HEK293 (cell line): ENCODE data around the gene LRRC23.

Experiments
- BCL11A ChIP-seq: fragments of 450-650 bp; formaldehyde crosslinking; IDR thresholded peaks from 2 replicates; pipeline ENCODE4 v1.5.1; 2016; ENCODE audit warnings: low read depth, missing biosample characterization, missing genetic modification characterization
- BCL11B ChIP-seq: fragments of 450-650 bp; formaldehyde crosslinking; IDR thresholded peaks from 2 replicates; pipeline ENCODE4 v1.5.1; 2016; ENCODE audit warnings: low read depth, missing biosample characterization, missing genetic modification characterization
- IKZF3 ChIP-seq: fragments of 450-650 bp; IDR thresholded peaks from 2 replicates; pipeline ENCODE4 v1.5.0; 2018; ENCODE audit warnings: missing biosample characterization, mild to moderate bottlenecking, missing genetic modification characterization, moderate library complexity
- MEIS1 ChIP-seq: sonication (generic); formaldehyde crosslinking; IDR thresholded peaks from 2 replicates; pipeline ENCODE4 v1.8.1; 2022; ENCODE audit warnings: missing genetic modification reagents, mild to moderate bottlenecking, borderline replicate concordance
- MYNN ChIP-seq: fragments of 450-650 bp; formaldehyde crosslinking; IDR thresholded peaks from 2 replicates; pipeline ENCODE4 v1.5.1; 2016; ENCODE audit warnings: missing biosample characterization, missing genetic modification characterization, borderline replicate concordance
- OSR2 ChIP-seq: fragments of 450-650 bp; formaldehyde crosslinking; IDR thresholded peaks from 2 replicates; pipeline ENCODE4 v1.5.1; 2016; ENCODE audit warnings: missing biosample characterization, missing genetic modification characterization
- SP2 ChIP-seq: fragments of 450-650 bp; formaldehyde crosslinking; IDR thresholded peaks from 2 replicates; pipeline ENCODE4 v1.5.1; 2016; ENCODE audit warnings: missing biosample characterization, missing genetic modification characterization
- SP7 ChIP-seq: fragments of 450-650 bp; formaldehyde crosslinking; IDR thresholded peaks from 2 replicates; pipeline ENCODE4 v1.5.1; 2016; ENCODE audit warnings: missing biosample characterization, missing genetic modification characterization
- WT1 ChIP-seq: fragments of 450-650 bp; formaldehyde crosslinking; IDR thresholded peaks from 2 replicates; pipeline ENCODE4 v1.5.1; 2016; ENCODE audit warnings: missing biosample characterization, missing genetic modification characterization
- YY2 ChIP-seq: fragments of 450-650 bp; formaldehyde crosslinking; IDR thresholded peaks from 2 replicates; pipeline ENCODE4 v1.5.1; 2016; ENCODE audit warnings: missing biosample characterization, missing genetic modification characterization
- ZBTB20 ChIP-seq: fragments of 450-650 bp; formaldehyde crosslinking; IDR thresholded peaks from 2 replicates; pipeline ENCODE4 v1.5.1; 2016; ENCODE audit warnings: missing biosample characterization, missing genetic modification characterization
- ZNF121 ChIP-seq: fragments of 450-650 bp; formaldehyde crosslinking; IDR thresholded peaks from 2 replicates; pipeline ENCODE4 v1.5.1; 2016; ENCODE audit warnings: missing biosample characterization, missing genetic modification characterization
- ZNF133 ChIP-seq: fragments of 450-650 bp; formaldehyde crosslinking; IDR thresholded peaks from 2 replicates; pipeline ENCODE4 v1.5.1; 2016; ENCODE audit warnings: missing biosample characterization, missing genetic modification characterization
- ZNF146 ChIP-seq: fragments of 450-650 bp; formaldehyde crosslinking; IDR thresholded peaks from 2 replicates; pipeline ENCODE4 v1.5.1; 2016; ENCODE audit warnings: missing biosample characterization, missing genetic modification characterization
- ZNF2 ChIP-seq: fragments of 450-650 bp; formaldehyde crosslinking; IDR thresholded peaks from 2 replicates; pipeline ENCODE4 v1.5.1; 2016; ENCODE audit warnings: missing biosample characterization, missing genetic modification characterization
- ZNF202 ChIP-seq: fragments of 450-650 bp; formaldehyde crosslinking; IDR thresholded peaks from 2 replicates; pipeline ENCODE4 v1.5.1; 2016; ENCODE audit warnings: missing biosample characterization, missing genetic modification characterization, borderline replicate concordance
- ZNF37A ChIP-seq: fragments of 450-650 bp; IDR thresholded peaks from 2 replicates; pipeline ENCODE4 v1.5.1; 2018; ENCODE audit warnings: missing biosample characterization, missing genetic modification characterization
- ZNF394 ChIP-seq: fragments of 450-650 bp; formaldehyde crosslinking; IDR thresholded peaks from 2 replicates; pipeline ENCODE4 v1.5.1; 2016; ENCODE audit warnings: missing biosample characterization, missing genetic modification characterization, mild to moderate bottlenecking, moderate library complexity, borderline replicate concordance
- ZNF473 ChIP-seq: fragments of 450-650 bp; formaldehyde crosslinking; IDR thresholded peaks from 2 replicates; pipeline ENCODE4 v1.5.1; 2017; ENCODE audit warnings: missing biosample characterization, missing genetic modification characterization
- ZNF48 ChIP-seq: fragments of 450-650 bp; formaldehyde crosslinking; IDR thresholded peaks from 2 replicates; pipeline ENCODE4 v1.5.1; 2016; ENCODE audit warnings: missing biosample characterization, missing genetic modification characterization
- ZNF544 ChIP-seq: fragments of 450-650 bp; formaldehyde crosslinking; IDR thresholded peaks from 2 replicates; pipeline ENCODE4 v1.5.0; 2017; ENCODE audit warnings: missing biosample characterization, missing genetic modification characterization
- ZNF548 ChIP-seq: fragments of 450-650 bp; formaldehyde crosslinking; IDR thresholded peaks from 2 replicates; pipeline ENCODE4 v1.5.1; 2016; ENCODE audit warnings: missing biosample characterization, missing genetic modification characterization
- ZNF626 ChIP-seq: fragments of 450-650 bp; sonication (Bioruptor Pico); formaldehyde crosslinking; IDR thresholded peaks from 2 replicates; pipeline ENCODE4 v1.5.1; 2018; ENCODE audit warnings: missing biosample characterization, missing genetic modification characterization, inconsistent platforms
- ZNF629 ChIP-seq: fragments of 450-650 bp; formaldehyde crosslinking; IDR thresholded peaks from 2 replicates; pipeline ENCODE4 v1.5.1; 2017; ENCODE audit warnings: missing biosample characterization, missing genetic modification characterization
- ZNF658 ChIP-seq: fragments of 450-650 bp; formaldehyde crosslinking; IDR thresholded peaks from 2 replicates; pipeline ENCODE4; 2016; ENCODE audit warnings: missing biosample characterization, missing genetic modification characterization
- ZNF660 ChIP-seq: fragments of 450-650 bp; IDR thresholded peaks from 2 replicates; pipeline ENCODE4 v1.5.1; 2018; ENCODE audit warnings: missing biosample characterization, mild to moderate bottlenecking, missing genetic modification characterization
- ZNF76 ChIP-seq: fragments of 450-650 bp; formaldehyde crosslinking; IDR thresholded peaks from 2 replicates; pipeline ENCODE4; 2016; ENCODE audit warnings: low read depth, missing biosample characterization, missing genetic modification characterization, borderline replicate concordance
- ZSCAN16 ChIP-seq: fragments of 450-650 bp; formaldehyde crosslinking; IDR thresholded peaks from 2 replicates; pipeline ENCODE4 v1.5.1; 2016; ENCODE audit warnings: missing biosample characterization, missing genetic modification characterization
- TF ChIP-seq, protein P1 (sequence below): fragments of 450-650 bp; formaldehyde crosslinking; IDR thresholded peaks from 2 replicates; pipeline ENCODE4 v1.5.1; 2016; ENCODE audit warnings: missing biosample characterization, missing genetic modification characterization
- TF ChIP-seq, protein P2 (sequence below): fragments of 450-650 bp; formaldehyde crosslinking; IDR thresholded peaks from 2 replicates; pipeline ENCODE4 v1.5.1; 2017; ENCODE audit warnings: missing biosample characterization, missing genetic modification characterization
- TF ChIP-seq, protein P3 (sequence below): fragments of 450-650 bp; formaldehyde crosslinking; IDR thresholded peaks from 2 replicates; pipeline ENCODE4 v1.5.1; 2016; ENCODE audit warnings: missing biosample characterization, missing genetic modification characterization
- TF ChIP-seq, protein P4 (sequence below): fragments of 450-650 bp; formaldehyde crosslinking; IDR thresholded peaks from 2 replicates; pipeline ENCODE4 v1.5.1; 2016; ENCODE audit warnings: missing biosample characterization, missing genetic modification characterization
- TF ChIP-seq, protein P5 (sequence below): fragments of 450-650 bp; formaldehyde crosslinking; IDR thresholded peaks from 2 replicates; pipeline ENCODE4 v1.5.1; 2017; ENCODE audit warnings: missing biosample characterization, mild to moderate bottlenecking, missing genetic modification characterization, moderate library complexity

Gene LRRC23

DNA sequence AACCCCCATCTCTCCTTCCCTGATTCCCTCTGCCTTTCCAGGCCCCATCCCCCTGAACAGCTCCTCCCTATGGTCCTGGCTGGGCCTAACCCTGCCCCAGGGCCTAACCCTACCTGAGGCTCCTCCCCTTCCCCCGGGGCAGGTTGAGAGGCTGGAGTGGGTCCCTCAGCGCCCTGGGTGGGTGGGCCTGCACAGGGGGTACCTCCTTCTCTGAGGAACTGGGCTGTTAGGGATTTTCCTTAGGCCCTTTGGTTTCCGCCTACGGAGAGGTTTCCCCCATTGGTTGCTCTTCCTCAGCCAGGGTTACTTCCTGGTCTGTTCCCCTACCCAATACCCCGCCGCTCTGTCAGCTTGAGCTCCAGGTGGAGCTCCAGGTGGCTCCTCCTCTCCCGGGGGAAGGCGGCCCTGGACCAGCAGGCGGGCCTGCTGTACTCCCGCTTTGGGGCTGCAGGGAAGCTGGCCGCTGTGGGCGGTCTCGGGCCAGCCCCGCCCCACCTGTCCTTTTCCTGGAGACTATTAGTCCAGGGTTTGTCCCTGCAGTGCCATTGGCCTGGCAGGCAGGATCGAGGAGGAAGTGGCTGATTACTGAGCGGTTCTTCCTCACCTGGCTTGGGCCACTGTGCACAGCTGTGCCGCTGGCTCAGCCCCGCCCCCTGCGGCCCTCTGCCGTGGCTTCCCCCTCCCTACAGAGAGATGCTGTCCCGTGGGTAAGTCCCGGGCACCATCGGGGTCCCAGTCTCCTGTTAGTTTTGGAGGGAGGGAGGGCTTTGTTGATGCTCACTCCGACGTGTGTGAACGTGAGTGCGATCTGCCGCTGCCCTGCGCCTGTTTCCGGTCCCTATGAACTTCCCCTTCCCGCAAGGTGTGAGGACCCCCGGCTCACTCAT lies 41.7 kb downstream of the LRRC23 start (continued):
- TF ChIP-seq, protein P1, sequence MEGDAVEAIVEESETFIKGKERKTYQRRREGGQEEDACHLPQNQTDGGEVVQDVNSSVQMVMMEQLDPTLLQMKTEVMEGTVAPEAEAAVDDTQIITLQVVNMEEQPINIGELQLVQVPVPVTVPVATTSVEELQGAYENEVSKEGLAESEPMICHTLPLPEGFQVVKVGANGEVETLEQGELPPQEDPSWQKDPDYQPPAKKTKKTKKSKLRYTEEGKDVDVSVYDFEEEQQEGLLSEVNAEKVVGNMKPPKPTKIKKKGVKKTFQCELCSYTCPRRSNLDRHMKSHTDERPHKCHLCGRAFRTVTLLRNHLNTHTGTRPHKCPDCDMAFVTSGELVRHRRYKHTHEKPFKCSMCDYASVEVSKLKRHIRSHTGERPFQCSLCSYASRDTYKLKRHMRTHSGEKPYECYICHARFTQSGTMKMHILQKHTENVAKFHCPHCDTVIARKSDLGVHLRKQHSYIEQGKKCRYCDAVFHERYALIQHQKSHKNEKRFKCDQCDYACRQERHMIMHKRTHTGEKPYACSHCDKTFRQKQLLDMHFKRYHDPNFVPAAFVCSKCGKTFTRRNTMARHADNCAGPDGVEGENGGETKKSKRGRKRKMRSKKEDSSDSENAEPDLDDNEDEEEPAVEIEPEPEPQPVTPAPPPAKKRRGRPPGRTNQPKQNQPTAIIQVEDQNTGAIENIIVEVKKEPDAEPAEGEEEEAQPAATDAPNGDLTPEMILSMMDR (tag by site-specific recombination), result peak; percentile 27; the same call in 1 of the 2 replicates
- TF ChIP-seq SP7 (tag by site-specific recombination), result peak; percentile 30; the same call in 1 of the 2 replicates
- no peak for TF ChIP-seq ZNF133 (tag by site-specific recombination)
- TF ChIP-seq, protein P2, sequence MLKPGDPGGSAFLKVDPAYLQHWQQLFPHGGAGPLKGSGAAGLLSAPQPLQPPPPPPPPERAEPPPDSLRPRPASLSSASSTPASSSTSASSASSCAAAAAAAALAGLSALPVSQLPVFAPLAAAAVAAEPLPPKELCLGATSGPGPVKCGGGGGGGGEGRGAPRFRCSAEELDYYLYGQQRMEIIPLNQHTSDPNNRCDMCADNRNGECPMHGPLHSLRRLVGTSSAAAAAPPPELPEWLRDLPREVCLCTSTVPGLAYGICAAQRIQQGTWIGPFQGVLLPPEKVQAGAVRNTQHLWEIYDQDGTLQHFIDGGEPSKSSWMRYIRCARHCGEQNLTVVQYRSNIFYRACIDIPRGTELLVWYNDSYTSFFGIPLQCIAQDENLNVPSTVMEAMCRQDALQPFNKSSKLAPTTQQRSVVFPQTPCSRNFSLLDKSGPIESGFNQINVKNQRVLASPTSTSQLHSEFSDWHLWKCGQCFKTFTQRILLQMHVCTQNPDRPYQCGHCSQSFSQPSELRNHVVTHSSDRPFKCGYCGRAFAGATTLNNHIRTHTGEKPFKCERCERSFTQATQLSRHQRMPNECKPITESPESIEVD, result no peak
- TF ChIP-seq, protein P3, sequence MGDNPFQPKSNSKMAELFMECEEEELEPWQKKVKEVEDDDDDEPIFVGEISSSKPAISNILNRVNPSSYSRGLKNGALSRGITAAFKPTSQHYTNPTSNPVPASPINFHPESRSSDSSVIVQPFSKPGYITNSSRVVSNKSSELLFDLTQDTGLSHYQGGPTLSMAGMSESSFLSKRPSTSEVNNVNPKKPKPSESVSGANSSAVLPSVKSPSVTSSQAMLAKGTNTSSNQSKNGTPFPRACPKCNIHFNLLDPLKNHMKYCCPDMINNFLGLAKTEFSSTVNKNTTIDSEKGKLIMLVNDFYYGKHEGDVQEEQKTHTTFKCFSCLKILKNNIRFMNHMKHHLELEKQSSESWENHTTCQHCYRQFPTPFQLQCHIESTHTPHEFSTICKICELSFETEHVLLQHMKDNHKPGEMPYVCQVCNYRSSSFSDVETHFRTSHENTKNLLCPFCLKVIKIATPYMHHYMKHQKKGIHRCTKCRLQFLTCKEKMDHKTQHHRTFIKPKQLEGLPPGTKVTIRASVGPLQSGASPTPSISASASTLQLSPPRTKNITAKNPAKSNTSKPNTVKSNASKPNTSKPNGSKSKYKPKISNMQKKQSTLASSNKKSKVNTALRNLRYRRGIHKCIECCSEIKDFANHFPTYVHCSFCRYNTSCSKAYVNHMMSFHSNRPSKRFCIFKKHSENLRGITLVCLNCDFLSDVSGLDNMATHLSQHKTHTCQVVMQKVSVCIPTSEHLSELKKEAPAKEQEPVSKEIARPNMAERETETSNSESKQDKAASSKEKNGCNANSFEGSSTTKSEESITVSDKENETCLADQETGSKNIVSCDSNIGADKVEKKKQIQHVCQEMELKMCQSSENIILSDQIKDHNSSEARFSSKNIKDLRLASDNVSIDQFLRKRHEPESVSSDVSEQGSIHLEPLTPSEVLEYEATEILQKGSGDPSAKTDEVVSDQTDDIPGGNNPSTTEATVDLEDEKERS (tag by site-specific recombination), result no peak
- no peak for TF ChIP-seq ZNF48 (tag by site-specific recombination)
- TF ChIP-seq BCL11B (tag by site-specific recombination), result no peak
- no peak for TF ChIP-seq ZSCAN16 (tag by site-specific recombination)
- no peak; the same call in 1 of the 2 replicates for TF ChIP-seq OSR2
- TF ChIP-seq ZNF629, result no peak
- TF ChIP-seq IKZF3, result peak; percentile 80
- no peak for TF ChIP-seq ZNF121 (tag by site-specific recombination)
- TF ChIP-seq YY2 (tag by site-specific recombination), result no peak
- no peak for TF ChIP-seq ZNF202
- TF ChIP-seq ZNF548 (tag by site-specific recombination), result no peak
- no peak for TF ChIP-seq ZNF146
- no peak for TF ChIP-seq BCL11A (tag by site-specific recombination)
- TF ChIP-seq ZNF473, result no peak
- no peak for TF ChIP-seq WT1 (tag by site-specific recombination)
- TF ChIP-seq ZNF76 (tag by site-specific recombination), result peak; percentile 40; the same call in 1 of the 2 replicates
- TF ChIP-seq, protein P4, sequence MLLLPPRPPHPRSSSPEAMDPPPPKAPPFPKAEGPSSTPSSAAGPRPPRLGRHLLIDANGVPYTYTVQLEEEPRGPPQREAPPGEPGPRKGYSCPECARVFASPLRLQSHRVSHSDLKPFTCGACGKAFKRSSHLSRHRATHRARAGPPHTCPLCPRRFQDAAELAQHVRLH (tag by site-specific recombination), result no peak
- peak; percentile 37; the same call in 1 of the 2 replicates for TF ChIP-seq ZNF2 (tag by site-specific recombination)
- peak; percentile 9; the same call in 1 of the 2 replicates for TF ChIP-seq ZNF394
- TF ChIP-seq, protein P5, sequence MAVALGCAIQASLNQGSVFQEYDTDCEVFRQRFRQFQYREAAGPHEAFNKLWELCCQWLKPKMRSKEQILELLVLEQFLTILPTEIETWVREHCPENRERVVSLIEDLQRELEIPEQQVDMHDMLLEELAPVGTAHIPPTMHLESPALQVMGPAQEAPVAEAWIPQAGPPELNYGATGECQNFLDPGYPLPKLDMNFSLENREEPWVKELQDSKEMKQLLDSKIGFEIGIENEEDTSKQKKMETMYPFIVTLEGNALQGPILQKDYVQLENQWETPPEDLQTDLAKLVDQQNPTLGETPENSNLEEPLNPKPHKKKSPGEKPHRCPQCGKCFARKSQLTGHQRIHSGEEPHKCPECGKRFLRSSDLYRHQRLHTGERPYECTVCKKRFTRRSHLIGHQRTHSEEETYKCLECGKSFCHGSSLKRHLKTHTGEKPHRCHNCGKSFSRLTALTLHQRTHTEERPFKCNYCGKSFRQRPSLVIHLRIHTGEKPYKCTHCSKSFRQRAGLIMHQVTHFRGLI (tag by site-specific recombination), result no peak
- TF ChIP-seq ZNF544, result no peak
- no peak for TF ChIP-seq ZNF658
- no peak for TF ChIP-seq ZNF660 (tag by site-specific recombination)
- peak; percentile 97 for TF ChIP-seq SP2 (tag by site-specific recombination)
- TF ChIP-seq ZNF37A (tag by site-specific recombination), result no peak
- peak; percentile 89 for TF ChIP-seq ZBTB20 (tag by site-specific recombination)
- TF ChIP-seq MEIS1, result no peak
- TF ChIP-seq ZNF626 (tag by site-specific recombination), result no peak
- no peak for TF ChIP-seq MYNN (tag by site-specific recombination)
